Medulla oblongata (tissue), 1 donor: ENCODE results near the gene BRK1.
"Not testable (repeated sequence)": the region's sequence is repeated elsewhere in the genome, so short reads cannot be mapped to it uniquely, and the experiment has no call there.

Experiments
- DNase-seq: peaks from one replicate; pipeline ENCODE4 v3.0.0-alpha.2; 2015; ENCODE audit errors: extremely low spot score

BRK1 gene

DNA sequence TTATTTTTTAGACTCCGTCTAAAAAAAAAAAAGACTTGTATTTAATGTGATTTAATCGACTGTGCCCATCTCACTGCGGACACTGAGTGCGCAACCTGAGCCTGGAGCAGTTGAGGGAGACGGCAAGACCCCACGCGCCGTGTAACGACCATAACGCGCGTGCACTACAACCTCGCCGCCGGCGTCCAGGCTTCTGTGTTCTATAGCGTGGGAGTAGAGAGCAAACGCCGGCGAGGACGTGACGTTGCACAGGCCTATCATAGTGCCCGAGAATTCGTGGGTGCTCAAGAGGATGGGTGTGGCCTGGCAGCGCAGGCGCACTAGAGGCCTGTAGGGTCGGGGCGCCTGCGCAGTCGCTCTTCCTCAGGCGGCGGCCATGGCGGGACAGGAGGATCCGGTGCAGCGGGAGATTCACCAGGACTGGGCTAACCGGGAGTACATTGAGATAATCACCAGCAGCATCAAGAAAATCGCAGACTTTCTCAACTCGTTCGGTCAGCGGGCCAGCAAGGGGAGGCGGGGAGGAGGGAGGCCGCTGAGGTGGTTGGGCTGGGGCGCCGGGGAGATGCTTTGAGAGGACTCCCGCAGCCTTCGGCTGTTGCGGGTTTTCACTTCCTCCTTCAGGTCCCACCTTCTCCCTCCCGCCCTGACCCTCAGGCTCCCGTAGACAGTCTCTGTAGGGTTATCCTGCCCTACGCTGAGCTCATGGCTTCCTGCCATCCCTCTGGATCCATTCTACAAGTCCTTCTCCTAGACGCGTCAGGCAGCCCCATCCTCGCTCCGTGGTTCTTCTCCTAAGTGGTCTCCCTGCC is at the start of gene BRK1:
Gene BRK1, plus strand, starts transcription at position 350 of the 812 bp plus-strand sequence. Its CDS starts 27 bp downstream, at position 377.
- DNase-seq = peak; percentile 98

DNA sequence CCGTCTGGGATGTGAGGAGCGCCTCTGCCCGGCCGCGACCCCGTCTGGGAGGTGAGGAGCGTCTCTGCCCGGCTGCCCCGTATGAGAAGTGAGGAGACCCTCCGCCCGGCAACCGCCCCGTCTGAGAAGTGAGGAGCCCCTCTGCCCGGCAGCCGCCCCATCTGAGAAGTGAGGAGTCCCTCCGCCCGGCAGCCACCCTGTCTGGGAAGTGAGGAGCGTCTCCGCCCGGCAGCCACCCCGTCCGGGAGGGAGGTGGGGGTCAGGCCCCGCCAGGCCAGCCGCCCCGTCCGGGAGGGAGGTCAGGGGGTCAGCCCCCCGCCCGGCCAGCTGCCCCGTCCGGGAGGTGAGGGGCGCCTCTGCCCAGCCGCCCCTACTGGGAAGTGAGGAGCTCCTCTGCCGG is 45.4 kb upstream of the BRK1 start:
- not testable (repeated sequence) for DNase-seq

DNA sequence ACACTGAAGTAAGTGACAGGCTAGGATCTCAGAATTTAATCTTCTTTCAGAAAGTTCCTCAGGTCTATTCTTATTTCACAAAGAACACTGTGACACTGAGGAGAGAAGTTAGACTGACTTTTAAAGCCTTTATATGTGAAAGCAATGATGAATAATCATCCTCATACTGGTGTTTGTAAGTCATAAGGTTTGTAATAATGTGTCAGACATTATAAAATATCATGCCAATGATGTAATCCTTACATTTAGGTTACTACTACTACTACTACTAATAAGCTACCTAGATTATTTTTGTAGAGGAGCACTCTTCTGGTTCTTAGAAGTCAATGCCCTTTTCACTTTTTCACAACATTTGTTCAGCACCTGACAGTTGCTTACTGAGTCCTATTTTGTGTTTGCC is 40.8 kb upstream of the BRK1 start:
- no peak for DNase-seq

DNA sequence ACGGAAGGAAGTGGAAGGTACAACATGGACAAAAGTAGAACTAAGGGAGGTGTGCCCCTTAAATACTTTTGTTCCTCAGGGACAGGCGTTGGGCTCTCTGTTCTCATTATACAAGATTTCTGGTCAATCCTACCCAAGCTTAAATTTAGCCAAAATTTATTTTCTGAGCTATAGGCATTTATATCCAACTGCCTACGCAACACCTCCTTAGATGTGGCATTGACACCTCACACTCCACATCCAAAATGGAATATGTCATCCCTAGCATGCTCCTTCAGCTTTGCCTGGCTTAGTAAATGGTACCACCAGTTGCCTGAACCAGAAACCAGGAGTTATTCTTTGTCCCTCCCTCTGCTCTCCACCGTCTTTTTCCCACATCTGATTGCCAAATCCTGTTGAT is 33.6 kb upstream of the BRK1 start:
- DNase-seq = no peak

DNA sequence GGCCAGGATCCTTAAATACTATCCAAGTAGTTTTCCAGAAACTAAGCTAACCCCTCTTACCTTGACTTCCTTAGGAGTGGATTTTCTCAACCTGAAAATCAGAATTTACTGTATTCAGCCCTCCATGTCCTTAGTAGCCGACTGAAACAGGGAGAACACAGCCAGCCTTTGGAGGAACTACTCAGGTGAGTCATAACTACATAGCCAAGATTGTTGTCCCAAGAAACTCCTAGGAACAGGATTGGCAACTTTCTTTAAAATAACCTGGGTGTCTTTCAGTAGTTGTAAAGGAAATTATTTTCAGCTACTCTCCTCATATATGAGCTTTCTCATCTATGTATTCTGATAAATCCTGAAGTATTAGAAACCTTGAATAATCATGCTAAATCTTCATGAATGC is 29.7 kb upstream of the BRK1 start:
- no peak for DNase-seq

DNA sequence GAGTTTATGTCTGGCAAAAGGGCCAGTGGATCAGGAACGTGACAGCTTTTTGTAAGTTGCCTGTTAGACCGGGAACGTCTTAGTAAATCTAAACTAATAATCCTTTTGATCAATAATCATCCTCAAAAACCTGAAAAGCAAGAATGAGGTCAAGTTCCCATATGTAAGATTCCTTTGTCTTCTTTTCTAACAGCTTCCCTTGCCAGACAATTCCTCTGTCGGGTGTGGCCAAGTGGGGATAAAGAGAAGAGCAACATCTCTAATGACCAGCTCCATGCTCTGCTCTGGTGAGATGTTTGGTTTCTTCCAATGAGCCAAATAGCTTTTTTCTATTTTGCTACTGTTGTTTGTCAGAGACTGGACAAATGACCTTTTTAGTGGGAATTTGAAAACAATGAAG is 27.2 kb upstream of the BRK1 start:
- no peak for DNase-seq

DNA sequence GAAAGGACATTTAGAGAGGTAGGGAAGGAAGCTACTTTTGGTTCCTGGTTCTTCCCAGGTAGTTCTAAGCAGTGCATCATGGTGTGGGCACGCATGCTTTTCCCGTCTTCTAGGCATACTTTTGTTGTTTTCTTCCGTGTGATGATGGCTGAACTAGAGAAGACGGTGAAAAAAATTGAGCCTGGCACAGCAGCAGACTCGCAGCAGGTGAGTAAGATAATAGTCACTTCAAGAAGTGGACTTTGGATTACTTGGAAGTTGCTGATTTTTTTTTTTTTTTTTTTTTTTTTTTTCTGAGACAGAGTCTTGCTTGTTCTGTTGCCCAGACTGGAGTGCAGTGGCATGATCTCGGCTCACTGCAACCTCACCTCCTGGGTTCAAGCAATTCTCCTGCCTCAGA is 25.3 kb upstream of the BRK1 start:
- no peak for DNase-seq

DNA sequence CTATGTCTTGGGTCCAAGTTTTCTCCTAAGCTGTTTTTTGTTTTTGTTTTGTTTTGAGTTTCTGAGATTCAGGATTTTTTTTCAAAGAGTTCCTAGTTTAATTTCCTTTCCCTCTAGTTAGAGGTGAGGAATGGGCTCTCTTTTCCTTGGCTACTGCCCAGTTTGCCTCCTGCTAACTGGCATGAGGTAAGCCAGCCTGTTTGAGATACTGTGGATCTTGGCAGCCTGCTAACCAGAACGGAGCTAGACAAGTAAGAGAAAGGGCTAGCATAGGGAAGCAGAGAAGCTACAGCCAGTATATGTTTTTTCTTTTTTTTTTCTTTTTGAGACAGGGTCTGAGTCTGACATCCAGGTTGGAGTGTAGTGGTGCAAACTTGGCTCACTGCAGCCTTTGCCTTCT is 24.7 kb upstream of the BRK1 start:
- not testable (repeated sequence) for DNase-seq

DNA sequence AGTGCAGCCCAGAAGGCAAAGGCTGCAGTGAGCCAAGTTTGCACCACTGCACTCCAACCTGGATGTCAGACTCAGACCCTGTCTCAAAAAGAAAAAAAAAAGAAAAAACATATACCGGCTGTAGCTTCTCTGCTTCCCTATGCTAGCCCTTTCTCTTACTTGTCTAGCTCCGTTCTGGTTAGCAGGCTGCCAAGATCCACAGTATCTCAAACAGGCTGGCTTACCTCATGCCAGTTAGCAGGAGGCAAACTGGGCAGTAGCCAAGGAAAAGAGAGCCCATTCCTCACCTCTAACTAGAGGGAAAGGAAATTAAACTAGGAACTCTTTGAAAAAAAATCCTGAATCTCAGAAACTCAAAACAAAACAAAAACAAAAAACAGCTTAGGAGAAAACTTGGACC is 24.1 kb upstream of the BRK1 start:
- DNase-seq = not testable (repeated sequence)

DNA sequence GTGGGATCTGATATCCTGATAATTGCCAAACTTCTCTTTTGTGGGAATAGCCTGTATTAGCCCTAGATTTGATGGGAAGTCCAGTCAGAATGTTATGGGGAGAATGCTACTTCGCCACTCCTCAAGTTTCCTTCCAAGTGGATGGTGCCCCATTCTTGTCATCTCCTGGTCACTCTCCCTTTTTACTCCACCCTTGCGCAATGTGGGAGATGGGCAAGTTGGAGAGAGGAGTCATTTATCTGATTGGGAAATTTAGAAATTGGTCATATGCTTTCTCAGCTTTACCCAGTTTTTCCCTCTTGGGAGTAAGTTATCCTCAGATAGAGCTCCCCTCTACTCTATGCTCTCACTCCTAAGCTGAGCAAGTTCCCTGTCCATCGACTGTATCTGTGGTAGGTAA is 21.8 kb upstream of the BRK1 start:
- DNase-seq = no peak

DNA sequence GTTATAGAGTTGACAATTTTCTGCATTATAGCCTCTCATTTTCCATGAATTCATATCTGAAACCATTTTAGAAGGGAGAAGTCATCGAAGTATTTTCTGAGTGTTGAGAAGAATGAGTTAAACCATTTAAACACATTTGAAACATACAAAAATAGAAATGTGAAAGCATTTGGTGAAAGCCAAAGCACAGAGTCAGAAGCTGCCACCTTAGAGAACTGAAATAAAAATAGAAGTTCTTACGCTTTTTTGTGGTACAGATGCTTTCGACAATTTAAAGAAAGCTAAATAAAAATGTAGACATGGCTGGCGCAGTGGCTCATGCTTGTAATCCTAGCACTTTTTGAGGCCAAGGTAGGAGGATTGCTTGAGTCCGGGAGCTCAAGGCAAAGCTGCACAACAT is 16.4 kb upstream of the BRK1 start:
- DNase-seq = no peak

DNA sequence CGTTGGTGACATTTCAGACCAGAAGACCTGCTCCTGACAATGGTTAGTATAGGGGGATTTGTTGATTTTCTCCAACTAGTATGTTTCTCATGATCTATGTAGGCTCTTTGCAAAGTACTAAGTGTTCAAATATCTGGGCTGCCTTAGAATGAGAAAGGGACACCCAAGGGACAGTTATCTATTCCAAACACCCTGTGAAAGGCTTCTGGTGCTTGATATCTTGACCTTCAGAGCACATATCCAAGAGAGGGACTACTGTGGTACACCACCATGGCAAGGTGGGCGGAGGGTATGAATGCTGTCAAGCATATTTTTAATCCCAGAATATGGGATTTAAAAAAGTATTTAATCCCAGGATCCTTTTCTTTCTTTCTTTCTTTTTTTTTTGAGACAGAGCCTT is 8.6 kb upstream of the BRK1 start:
- no peak for DNase-seq

DNA sequence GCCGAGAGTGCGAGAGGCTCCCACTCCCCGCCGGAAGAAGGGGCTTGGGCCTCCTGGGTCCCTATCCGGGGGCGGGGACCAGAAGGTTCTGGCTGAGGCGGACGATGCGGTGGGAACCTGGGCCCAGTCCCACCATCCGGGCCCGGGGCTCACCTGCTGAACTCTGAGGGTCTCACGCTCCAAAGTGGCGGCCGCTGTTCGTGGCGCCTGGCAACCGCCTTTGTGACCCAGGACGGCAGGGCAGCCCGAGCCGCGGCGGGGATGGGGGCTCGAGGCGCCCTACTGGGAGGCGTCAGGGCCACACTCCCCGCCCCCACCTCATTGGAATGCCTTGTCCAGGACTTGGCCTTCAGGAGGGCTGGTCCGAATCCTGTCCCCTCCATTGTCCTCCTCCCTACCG is 7.4 kb upstream of the BRK1 start, which contains the start of gene FANCD2OS:
Gene FANCD2OS, minus strand, starts transcription at position 165 of the 400 bp plus-strand sequence. CDS start 3,481 bp downstream, outside the sequence.
- no peak for DNase-seq

DNA sequence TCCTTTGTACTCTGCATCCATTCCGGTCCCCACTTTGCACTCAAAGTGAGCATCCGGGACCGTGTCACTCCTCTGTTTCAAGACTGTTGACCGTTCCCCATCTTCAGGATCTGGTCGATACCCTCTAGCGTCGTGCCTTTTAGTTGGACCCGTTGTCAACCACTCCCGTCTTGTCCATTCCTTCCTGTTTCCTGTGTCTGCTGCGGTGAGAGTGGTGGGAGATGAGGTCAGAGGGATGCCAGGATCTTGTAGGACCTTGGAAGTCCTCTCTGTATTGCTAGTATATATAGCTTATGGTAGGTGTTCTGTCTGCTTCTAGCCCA is 624 bp downstream of the BRK1 start:
- no peak for DNase-seq

DNA sequence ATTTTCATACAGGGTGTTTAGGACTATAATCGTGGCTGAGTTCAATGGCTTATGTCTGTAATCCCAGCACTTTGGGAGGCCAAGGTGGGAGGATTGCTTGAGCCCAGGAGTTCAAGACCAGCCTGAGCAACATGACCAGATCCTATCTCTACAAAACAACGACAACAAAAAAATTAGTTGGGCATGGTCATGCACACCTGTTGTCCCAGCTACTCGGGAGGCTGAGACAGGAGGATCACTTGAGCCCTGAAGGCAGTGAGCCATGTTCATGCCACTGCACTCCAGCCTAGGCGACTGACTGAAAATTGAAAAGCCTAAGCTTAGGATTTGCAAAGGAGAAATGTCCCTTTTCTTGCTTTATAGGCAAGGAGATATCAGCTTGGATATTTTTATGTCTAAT is 1.5 kb downstream of the BRK1 start:
- DNase-seq = no peak

DNA sequence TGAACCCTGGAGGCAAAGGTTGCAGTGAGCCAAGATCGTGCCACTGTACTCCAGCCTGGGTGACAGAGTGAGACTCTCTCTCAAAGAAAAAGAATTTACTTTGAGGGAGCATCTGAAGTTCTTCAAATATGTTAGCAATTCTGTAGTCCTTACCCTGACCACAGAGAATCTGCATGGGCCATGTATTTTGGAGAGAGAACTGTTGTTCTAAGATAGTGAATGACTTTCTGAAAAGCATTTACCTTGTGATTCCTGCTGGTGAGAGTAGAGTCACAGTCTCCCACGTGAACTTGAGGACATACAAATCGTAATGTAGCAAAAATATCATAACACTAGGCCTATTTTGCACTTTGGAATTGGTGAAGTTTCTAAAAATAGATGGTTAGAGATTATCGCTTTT is 3.9 kb downstream of the BRK1 start:
- DNase-seq = no peak

DNA sequence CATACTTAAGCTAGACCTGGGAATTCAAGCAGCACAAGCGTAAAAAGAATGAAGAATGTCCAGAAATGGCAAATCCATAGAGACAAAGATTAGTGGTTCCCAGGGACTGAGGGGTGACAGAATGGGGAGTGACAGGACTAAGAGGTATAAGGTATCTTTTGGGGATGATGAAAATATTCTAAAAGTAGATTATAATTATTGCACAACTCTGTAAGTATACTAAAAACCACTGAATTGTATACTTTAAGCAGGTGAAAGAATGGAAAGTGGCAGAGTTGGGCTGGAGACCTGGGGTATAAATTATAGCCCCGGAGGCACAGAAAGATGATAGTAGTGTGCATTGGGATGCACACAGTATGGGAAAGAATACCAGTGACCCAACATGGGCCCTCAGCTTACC is 5.6 kb downstream of the BRK1 start:
- no peak for DNase-seq

DNA sequence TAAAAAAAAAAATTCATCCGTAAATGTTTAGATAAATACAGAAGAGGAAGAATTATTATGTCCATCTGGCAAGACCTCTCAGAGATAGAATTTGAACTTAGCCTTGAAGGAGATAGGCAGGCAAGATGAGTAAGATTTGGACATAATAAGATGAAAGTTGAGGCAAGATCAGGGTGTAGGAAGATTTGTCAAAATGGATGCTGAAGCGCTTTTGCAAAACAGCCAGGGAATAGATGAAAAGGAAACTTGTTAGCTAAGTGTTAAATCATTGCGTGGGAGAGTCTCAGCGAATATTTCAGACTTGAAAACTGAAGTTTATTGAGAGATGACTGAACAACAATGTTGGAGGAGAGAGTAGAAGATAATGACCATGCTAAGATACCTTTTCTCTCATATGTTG is 7.2 kb downstream of the BRK1 start:
- no peak for DNase-seq

DNA sequence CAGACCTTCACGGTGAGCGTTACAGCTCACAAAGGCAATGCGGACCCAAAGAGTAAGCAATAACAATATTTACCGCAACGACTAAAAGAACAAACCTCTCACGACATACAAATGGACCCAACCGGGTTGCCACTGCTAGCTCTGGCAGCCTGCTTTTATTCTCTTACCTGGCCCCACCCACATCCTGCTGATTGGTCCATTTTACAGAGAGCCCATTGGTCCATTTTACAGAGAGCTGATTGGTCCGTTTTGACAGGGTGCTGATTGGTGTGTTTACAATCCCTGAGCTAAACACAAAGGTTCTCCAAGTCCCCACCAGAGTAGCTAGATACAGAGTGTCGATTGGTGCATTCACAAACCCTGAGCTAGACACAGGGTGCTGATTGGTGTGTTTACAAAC is 20.4 kb downstream of the BRK1 start:
- DNase-seq = not testable (repeated sequence)

DNA sequence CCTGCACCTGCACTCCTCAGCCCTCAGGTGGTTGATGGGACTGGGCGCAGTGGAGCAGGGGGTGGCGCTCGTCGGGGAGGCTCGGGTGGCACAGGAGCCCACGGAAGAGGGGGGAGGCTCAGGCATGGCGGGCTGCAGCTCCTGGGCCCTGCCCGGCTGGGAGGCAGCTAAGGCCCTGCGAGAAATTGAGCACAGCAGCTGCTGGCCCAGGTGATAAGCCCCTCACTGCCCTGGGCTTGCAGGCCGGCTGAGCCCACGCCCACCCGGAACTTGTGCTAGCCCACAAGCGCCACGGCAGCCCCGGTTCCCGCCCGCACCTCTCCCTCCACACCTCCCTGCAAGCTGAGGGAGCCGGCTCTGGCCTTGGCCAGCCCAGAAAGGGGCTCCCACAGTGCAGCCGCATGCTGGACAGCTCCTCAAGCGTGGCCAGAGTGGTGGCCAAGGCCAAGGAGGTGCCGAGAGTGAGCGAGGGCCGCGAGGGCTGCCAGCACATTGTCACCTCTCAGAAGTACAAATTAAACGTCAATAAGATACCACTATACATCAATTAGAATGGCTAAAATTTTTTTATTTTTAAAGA is 21.0 kb downstream of the BRK1 start:
- DNase-seq = no peak

DNA sequence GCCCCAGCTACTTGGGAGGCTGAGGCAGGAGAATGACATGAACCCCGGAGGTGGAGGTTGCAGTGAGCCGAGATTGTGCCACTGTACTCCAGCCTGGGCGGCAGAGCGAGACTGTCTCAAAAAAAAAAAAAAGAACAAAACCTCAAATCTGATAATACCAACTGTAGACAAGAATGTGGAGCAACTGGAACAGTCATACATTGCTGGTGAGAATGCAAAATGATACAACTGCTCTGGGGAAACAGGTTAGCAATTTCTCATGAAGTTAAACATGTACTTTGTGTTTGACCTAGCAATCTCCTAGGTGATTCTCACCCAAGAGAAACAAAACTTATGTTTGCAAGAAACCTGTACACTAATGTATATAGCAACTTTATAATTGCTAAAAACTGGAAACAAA is 21.7 kb downstream of the BRK1 start:
- DNase-seq = no peak

DNA sequence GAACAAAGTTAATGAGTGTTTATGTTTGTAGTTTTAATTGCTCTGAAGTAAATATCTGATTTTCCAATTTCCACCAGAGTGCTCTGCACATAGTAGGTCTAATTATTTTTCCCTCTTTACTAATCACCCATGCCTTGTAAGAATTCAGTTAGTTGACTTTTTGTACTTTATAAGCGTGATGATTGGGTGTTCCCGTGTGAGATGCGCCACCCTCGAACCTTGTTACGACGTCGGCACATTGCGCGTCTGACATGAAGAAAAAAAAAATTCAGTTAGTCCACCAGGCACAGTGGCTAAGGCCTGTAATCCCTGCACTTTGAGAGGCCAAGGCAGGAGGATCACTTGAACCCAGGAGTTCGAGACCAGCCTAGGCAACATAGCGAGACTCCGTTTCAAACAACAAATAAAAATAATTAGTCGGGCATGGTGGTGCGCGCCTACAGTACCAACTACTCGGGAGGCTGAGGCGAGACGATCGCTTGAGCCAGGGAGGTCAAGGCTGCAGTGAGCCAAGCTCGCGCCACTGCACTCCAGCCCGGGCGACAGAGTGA is 25.6 kb downstream of the BRK1 start:
- no peak for DNase-seq
